NB4 (cell line): Measurements from ENCODE around the gene MTF1.

Source experiments
- DNase-seq: peaks from one replicate; pipeline ENCODE4 v3.0.0; 2010; ENCODE audit warnings: low read depth
- H3K4me3 ChIP-seq: one replicate; pipeline ENCODE4 v1.5.1; 2011; ENCODE audit warnings: mild to moderate bottlenecking, low read depth, low read length, moderate library complexity
- CTCF ChIP-seq: IDR thresholded peaks from one replicate; pipeline ENCODE4 v1.5.1; 2012; ENCODE audit warnings: low read depth, low read length
- MAX ChIP-seq: IDR thresholded peaks from 2 replicates; pipeline ENCODE4 v1.6.1; 2011; ENCODE audit warnings: low read depth, low read length
- MYC ChIP-seq: IDR thresholded peaks from 2 replicates; pipeline ENCODE4 v1.6.1; 2011; ENCODE audit warnings: low read depth, low read length
- POLR2A ChIP-seq: IDR thresholded peaks from 2 replicates; pipeline ENCODE4 v1.6.1; 2011; ENCODE audit warnings: mild to moderate bottlenecking; ENCODE audit not compliant: insufficient read length; ENCODE audit errors: extremely low read depth

MTF1 gene

GRCh38 chr1:37841652-37842051 lies 17.7 kb downstream of the MTF1 start:
- H3K4me3 ChIP-seq = no peak overlapping the region
- no peak for TF ChIP-seq POLR2A
- no peak for TF ChIP-seq MYC
- TF ChIP-seq CTCF = no peak
- TF ChIP-seq MAX = no peak
- no peak for DNase-seq

- TF ChIP-seq CTCF = no peak
- no peak for TF ChIP-seq MYC
- no peak for TF ChIP-seq POLR2A
- TF ChIP-seq MAX = no peak
- DNase-seq = no peak
- H3K4me3 ChIP-seq = no peak overlapping the region
Measured at GRCh38 chr1:37840711-37841110, 18.7 kb downstream of the MTF1 start.

GRCh38 chr1:37839676-37840075 lies 19.7 kb downstream of the MTF1 start:
- TF ChIP-seq MYC (no peak), POLR2A (no peak), CTCF (no peak), MAX (no peak)
- DNase-seq = no peak
- H3K4me3 ChIP-seq = no peak overlapping the region

GRCh38 chr1:37836788-37837187 lies 22.6 kb downstream of the MTF1 start:
- H3K4me3 ChIP-seq = no peak overlapping the region
- TF ChIP-seq POLR2A = no peak
- no peak for TF ChIP-seq CTCF
- no peak for DNase-seq

- TF ChIP-seq MYC = no peak
- no peak for TF ChIP-seq POLR2A
- no peak for TF ChIP-seq MAX
- no peak for TF ChIP-seq CTCF
- no peak overlapping the region for H3K4me3 ChIP-seq
- no peak for DNase-seq
Measured at GRCh38 chr1:37831809-37832208, 27.6 kb downstream of the MTF1 start.

GRCh38 chr1:37831109-37831508 lies 28.3 kb downstream of the MTF1 start:
- TF ChIP-seq POLR2A (no peak), CTCF (no peak), MYC (no peak), MAX (no peak)
- H3K4me3 ChIP-seq = no peak overlapping the region
- DNase-seq = no peak
